ENCODE results near the gene THY1. TPM values are rescaled to one million over a fixed set of nuclear protein-coding genes. Genes with fewer than 3 reads are reported as not detected.

THY1 gene
- total RNA-seq, 1 donor from 2014 or later, result 49.2 TPM

GRCh38 chr11:119368121-119369034 is 54.6 kb downstream of the THY1 start:
- no peaks in the 10 kb centered on the region for H3K36me3 Mint-ChIP-seq
- Histone ChIP-seq H3K4me2 (peak overlapping the region; percentile 3), H3K9me3 (ENCODE audit: low read depth) (no peaks in the 10 kb centered on the region), H3K79me2 (ENCODE audit: low read depth) (no peaks in the 10 kb centered on the region), H3F3A (ENCODE audit: low read depth) (peaks cover under 1% of the 10 kb centered on the region), H4K20me1 (ENCODE audit: low read depth) (peaks cover 16% of the 10 kb centered on the region), H3K27me3 (peaks cover 30% of the 10 kb centered on the region), H3K36me3 (no peaks in the 10 kb centered on the region), H3K27ac (no peak overlapping the region), H3K4me1 (peaks cover 21% of the 10 kb centered on the region), H2AFZ (replicated peaks) (no peak overlapping the region), H3K9ac (no peak overlapping the region), H3K4me3 (no peak overlapping the region)
- DNase-seq (ENCODE audit: low spot score), result peak; percentile 52
- TF ChIP-seq, protein P1, sequence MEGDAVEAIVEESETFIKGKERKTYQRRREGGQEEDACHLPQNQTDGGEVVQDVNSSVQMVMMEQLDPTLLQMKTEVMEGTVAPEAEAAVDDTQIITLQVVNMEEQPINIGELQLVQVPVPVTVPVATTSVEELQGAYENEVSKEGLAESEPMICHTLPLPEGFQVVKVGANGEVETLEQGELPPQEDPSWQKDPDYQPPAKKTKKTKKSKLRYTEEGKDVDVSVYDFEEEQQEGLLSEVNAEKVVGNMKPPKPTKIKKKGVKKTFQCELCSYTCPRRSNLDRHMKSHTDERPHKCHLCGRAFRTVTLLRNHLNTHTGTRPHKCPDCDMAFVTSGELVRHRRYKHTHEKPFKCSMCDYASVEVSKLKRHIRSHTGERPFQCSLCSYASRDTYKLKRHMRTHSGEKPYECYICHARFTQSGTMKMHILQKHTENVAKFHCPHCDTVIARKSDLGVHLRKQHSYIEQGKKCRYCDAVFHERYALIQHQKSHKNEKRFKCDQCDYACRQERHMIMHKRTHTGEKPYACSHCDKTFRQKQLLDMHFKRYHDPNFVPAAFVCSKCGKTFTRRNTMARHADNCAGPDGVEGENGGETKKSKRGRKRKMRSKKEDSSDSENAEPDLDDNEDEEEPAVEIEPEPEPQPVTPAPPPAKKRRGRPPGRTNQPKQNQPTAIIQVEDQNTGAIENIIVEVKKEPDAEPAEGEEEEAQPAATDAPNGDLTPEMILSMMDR (IDR thresholded peaks at IDR 0.05), result no peak
- TF ChIP-seq EZH2 (IDR thresholded peaks at IDR 0.05), result no peak
- no peak for TF ChIP-seq EZH2phosphoT487 (IDR thresholded peaks at IDR 0.05)
- no peak overlapping the region for H3K4me3 Mint-ChIP-seq
- peak overlapping the region; percentile 37 for H3K27ac Mint-ChIP-seq
- H3K4me1 Mint-ChIP-seq, result peaks cover 56% of the 10 kb centered on the region
- H3K9me3 Mint-ChIP-seq, result peaks cover 2% of the 10 kb centered on the region
- peaks cover 21% of the 10 kb centered on the region for H3K27me3 Mint-ChIP-seq (ENCODE audit: insufficient read depth, low read depth)

DNA sequence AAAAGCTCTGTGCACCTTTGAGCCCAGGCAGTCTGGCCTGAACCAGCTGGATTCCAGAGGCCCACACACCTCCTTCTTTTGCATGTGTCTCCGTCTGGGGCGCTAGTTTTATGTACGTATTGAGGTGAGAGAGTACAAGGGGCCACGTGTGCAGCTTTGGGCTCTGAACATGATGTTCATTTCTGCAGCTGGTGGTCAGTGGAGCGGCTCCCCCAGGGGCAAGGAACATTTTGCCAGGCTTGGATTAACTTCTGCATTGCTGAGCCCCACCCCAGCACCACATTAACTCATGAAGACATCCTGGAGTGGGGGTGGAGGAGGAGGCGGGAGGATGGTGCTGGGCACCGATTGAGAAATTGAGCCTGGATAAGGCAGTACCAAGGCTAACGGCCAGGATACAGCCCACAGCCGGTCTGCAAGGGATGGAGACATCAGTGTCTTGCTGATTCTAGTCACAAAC is 55.3 kb downstream of the THY1 start:
- Mint-ChIP-seq H3K27ac (no peak overlapping the region), H3K9me3 (peaks cover 2% of the 10 kb centered on the region), H3K4me1 (peaks cover 56% of the 10 kb centered on the region), H3K36me3 (no peaks in the 10 kb centered on the region), H3K27me3 (ENCODE audit: insufficient read depth, low read depth) (peaks cover 23% of the 10 kb centered on the region), H3K4me3 (no peak overlapping the region)
- Histone ChIP-seq H3K27me3 (peaks cover 37% of the 10 kb centered on the region), H3K9ac (no peak overlapping the region), H3K79me2 (ENCODE audit: low read depth) (no peaks in the 10 kb centered on the region), H3K27ac (no peak overlapping the region), H3K4me2 (no peak overlapping the region), H4K20me1 (ENCODE audit: low read depth) (peaks cover 22% of the 10 kb centered on the region), H3F3A (ENCODE audit: low read depth) (peaks cover 8% of the 10 kb centered on the region), H3K4me1 (peaks cover 25% of the 10 kb centered on the region), H3K9me3 (ENCODE audit: low read depth) (no peaks in the 10 kb centered on the region), H3K36me3 (no peaks in the 10 kb centered on the region), H2AFZ (replicated peaks) (no peak overlapping the region), H3K4me3 (no peak overlapping the region)
- no peak for TF ChIP-seq EZH2 (IDR thresholded peaks at IDR 0.05)
- DNase-seq (ENCODE audit: low spot score), result no peak

Small RNAs within 50 kb of the gene (small RNA-seq; reads per million reads assigned to genes)
- not detected for gene AP003396.4

Other genes starting within 250 kb of the THY1 start
- gene NHERF4, start 237.7 kb downstream of the THY1 start, total RNA-seq (ENCODE audit: low replicate concordance), result 0.12 TPM in 1 of 2 replicates, not detected in the other
- 20.7 and 20.8 TPM in 2 replicates for gene CBL, start 216.8 kb downstream of the THY1 start, total RNA-seq (ENCODE audit: low replicate concordance)
- gene MCAM, start 106.0 kb downstream of the THY1 start, total RNA-seq (ENCODE audit: low replicate concordance), result 23.3 and 28.2 TPM in 2 replicates
- 17.1 and 48.2 TPM in 2 replicates for gene RNF26, start 88.6 kb downstream of the THY1 start, total RNA-seq (ENCODE audit: low replicate concordance)
- gene C1QTNF5, start 82.3 kb downstream of the THY1 start, total RNA-seq (ENCODE audit: low replicate concordance), result 0.90 and 3.4 TPM in 2 replicates
- gene MFRP, start 76.5 kb downstream of the THY1 start, total RNA-seq (ENCODE audit: low replicate concordance), result not detected in 2 replicates
- 2.1 and 2.6 TPM in 2 replicates for gene USP2, start 41.5 kb downstream of the THY1 start, total RNA-seq (ENCODE audit: low replicate concordance)

Data from neural progenitor cell (in vitro differentiated cells).